ENCODE measurements around the gene OVOL2.

- TF ChIP-seq EP300 (IDR thresholded peaks at IDR 0.05) (no peak), CTCF (IDR thresholded peaks at IDR 0.05) (no peak)
Observed at GRCh38 chr20:18003897-18004296, 53.8 kb downstream of the OVOL2 start.

Measured in upper lobe of left lung (tissue), 4 donors.